ENCODE data around the gene ADCY4. TPM values are rescaled to one million over a fixed set of nuclear protein-coding genes. Genes with fewer than 3 reads are reported as not detected.
A peak's percentile ranks its signal among the peaks of the same experiment; 100 is the strongest.

The ADCY4 gene
- total and polyA plus RNA-seq, 2 of the 13 experiments (the other 11 are each of a cell fraction or from before 2014, with no cell fraction given) = 0.03 TPM; not detected in 1

GRCh38 chr14:24299255-24300191, 35.3 kb downstream of the ADCY4 start, which contains the start of the genes DHRS1 and NOP9 (continued):
- TF ChIP-seq, protein P1, sequence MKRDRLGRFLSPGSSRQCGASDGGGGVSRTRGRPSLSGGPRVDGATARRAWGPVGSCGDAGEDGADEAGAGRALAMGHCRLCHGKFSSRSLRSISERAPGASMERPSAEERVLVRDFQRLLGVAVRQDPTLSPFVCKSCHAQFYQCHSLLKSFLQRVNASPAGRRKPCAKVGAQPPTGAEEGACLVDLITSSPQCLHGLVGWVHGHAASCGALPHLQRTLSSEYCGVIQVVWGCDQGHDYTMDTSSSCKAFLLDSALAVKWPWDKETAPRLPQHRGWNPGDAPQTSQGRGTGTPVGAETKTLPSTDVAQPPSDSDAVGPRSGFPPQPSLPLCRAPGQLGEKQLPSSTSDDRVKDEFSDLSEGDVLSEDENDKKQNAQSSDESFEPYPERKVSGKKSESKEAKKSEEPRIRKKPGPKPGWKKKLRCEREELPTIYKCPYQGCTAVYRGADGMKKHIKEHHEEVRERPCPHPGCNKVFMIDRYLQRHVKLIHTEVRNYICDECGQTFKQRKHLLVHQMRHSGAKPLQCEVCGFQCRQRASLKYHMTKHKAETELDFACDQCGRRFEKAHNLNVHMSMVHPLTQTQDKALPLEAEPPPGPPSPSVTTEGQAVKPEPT (CRISPR knock-in tag; IDR thresholded peaks at IDR 0.05; ENCODE audit: low read depth) = peak; percentile 83; the same call in 1 of the 2 replicates
- no peak for TF ChIP-seq RFX1 (IDR thresholded peaks at IDR 0.05)
- TF ChIP-seq RBM22 (optimal IDR thresholded peaks at IDR 0.05; ENCODE audit: low read length) = peak; percentile 12
- TF ChIP-seq ZBTB25 (CRISPR knock-in tag; IDR thresholded peaks at IDR 0.05) = 0 out of 2 replicates have a peak, but pooled peaks have one; percentile 80
- TF ChIP-seq MEIS1 (CRISPR knock-in tag; IDR thresholded peaks at IDR 0.05; ENCODE audit: borderline replicate concordance) = peak; percentile 94
- peak; percentile 96 for TF ChIP-seq ZSCAN12 (CRISPR knock-in tag; IDR thresholded peaks at IDR 0.05)
- 0 out of 2 replicates have a peak, but pooled peaks have one; percentile 24 for TF ChIP-seq ZNF773 (CRISPR knock-in tag; IDR thresholded peaks at IDR 0.05; ENCODE audit: borderline replicate concordance)
- peak; percentile 99 for TF ChIP-seq ZNF747 (CRISPR knock-in tag; IDR thresholded peaks at IDR 0.05; ENCODE audit: borderline replicate concordance)
- no peak for TF ChIP-seq PHF21A (CRISPR knock-in tag; IDR thresholded peaks at IDR 0.05)
- no peak for TF ChIP-seq ZNF878 (CRISPR knock-in tag; IDR thresholded peaks at IDR 0.05)
- TF ChIP-seq CREB1 (IDR thresholded peaks at IDR 0.05) = peak; percentile 100
- no peak for TF ChIP-seq CREB1 (CRISPR knock-in tag; IDR thresholded peaks at IDR 0.05)
- no peak for TF ChIP-seq MTA3 (CRISPR knock-in tag; IDR thresholded peaks at IDR 0.05)
- TF ChIP-seq ASH2L (IDR thresholded peaks at IDR 0.05; ENCODE audit: insufficient read length, low read depth, low read length) = peak; percentile 99
- peak; percentile 98 for TF ChIP-seq CREBL2 (CRISPR knock-in tag; IDR thresholded peaks at IDR 0.05; ENCODE audit: borderline replicate concordance)
- TF ChIP-seq ZNF776 (CRISPR knock-in tag; IDR thresholded peaks at IDR 0.05) = peak; percentile 73
- TF ChIP-seq ZNF562 (CRISPR knock-in tag; IDR thresholded peaks at IDR 0.05; ENCODE audit: borderline replicate concordance) = no peak
- TF ChIP-seq ZNF567 (CRISPR knock-in tag; IDR thresholded peaks at IDR 0.05; ENCODE audit: borderline replicate concordance) = peak; percentile 99; the same call in 1 of the 2 replicates
- TF ChIP-seq ZNF253 (CRISPR knock-in tag; IDR thresholded peaks at IDR 0.05; ENCODE audit: borderline replicate concordance) = peak; percentile 80; the same call in 1 of the 2 replicates
- no peak for TF ChIP-seq ZNF841 (CRISPR knock-in tag; IDR thresholded peaks at IDR 0.05; ENCODE audit: borderline replicate concordance)
- TF ChIP-seq PAWR (CRISPR knock-in tag; IDR thresholded peaks at IDR 0.05; ENCODE audit: borderline replicate concordance) = peak; percentile 96
- TF ChIP-seq ONECUT2 (CRISPR knock-in tag; IDR thresholded peaks at IDR 0.05) = peak; percentile 65
- peak; percentile 100 for TF ChIP-seq FOXK1 (CRISPR knock-in tag; IDR thresholded peaks at IDR 0.05; ENCODE audit: borderline replicate concordance, low read depth)

Data from HepG2 (cell line).